HTR-8/SVneo (cell line): ENCODE measurements around the gene CD72.

ENCODE experiments used
- DNase-seq: peaks from one replicate; pipeline ENCODE4 v3.0.0; 2011; ENCODE audit warnings: low spot score, mixed read lengths; ENCODE audit not compliant: insufficient read length
- FAIRE-seq: peaks from 2 replicates; lab custom pipeline; 2011; peaks lifted over from hg19 to GRCh38; lab: Jason Lieb, UNC

Gene CD72, protein sequence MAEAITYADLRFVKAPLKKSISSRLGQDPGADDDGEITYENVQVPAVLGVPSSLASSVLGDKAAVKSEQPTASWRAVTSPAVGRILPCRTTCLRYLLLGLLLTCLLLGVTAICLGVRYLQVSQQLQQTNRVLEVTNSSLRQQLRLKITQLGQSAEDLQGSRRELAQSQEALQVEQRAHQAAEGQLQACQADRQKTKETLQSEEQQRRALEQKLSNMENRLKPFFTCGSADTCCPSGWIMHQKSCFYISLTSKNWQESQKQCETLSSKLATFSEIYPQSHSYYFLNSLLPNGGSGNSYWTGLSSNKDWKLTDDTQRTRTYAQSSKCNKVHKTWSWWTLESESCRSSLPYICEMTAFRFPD

DNA sequence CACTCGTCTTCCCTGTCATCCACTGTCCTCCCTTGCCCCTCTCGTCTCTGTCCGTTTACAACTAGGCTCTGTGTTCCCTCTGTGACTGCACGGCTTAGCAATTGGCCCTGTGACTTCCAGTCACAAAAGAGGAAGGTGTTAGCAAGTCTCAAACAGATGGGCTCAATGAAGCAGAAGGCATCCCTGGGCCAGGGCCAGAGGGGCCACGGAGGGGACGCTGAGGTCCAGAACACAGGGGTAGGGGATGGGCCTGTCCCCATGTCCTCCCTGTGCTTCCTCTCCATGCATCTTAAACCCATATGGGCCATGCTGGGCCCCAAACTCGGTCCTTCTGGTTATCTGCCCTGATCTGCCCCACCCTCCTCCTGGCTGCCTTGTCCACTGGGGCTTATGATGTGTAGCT lies at the start of gene CD72:
CD72 (minus strand) TSS at position 89 of the 403 bp plus-strand sequence. CDS start 110 bp downstream, outside the sequence.
- FAIRE-seq (no peak), DNase-seq (no peak)

DNA sequence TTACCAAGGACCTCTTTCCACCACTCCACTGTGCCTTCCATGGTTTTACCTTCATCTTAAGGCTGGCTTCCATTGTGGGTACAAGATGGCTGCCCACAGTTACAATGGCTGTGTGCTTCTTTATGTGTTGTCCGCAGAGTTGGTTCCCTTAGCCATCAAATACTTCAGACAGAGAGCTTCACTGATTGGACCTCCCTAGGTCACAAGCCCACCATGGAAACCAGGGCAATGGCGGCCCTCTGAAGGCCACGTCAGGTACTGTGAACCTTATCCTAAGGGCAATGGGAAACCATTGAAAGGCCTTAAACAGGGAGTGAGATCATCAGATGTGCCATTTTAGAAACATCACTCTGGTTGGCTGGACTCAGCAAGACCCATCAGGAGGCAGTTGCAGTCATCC lies 49.7 kb upstream of the CD72 start:
- DNase-seq, result no peak
- no peak for FAIRE-seq

DNA sequence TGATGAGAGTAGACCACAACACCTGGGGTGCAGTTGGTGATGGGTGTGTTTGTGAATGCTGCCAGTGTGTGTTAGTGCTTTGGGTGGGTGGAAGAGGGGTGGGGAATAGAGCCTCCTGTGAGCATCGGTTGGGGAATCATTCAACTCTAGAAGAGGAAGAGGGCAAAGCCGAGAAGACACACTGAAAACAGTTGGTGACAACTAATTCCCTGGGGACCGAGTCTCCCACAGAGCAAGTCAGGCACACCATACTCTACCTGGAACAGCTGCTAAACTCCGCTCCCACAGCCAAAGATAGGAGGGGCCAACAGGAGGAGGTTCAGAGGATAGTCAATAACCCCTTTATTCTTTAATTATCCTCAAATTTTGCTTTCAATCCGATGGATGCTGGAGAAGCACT lies 48.3 kb upstream of the CD72 start:
- DNase-seq (no peak), FAIRE-seq (no peak)

DNA sequence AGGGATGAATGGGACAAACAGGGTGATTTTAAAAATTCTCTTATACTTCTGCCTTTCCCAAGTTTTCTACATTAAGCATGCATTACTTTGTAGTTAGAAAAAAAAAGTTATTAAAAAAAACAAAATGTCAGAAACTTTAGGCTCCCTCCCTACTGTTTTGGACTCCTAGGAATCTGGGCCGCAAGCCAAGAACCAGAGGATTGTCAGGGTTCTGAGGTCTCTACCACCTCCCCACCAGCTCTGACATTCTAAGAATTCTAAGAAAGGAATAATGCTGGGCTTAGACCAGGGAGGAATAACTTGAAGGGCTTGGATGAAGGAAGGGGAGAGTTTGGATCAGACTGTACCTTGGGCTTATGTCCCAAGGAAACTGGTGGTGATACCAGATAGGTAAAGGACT lies 47.8 kb upstream of the CD72 start:
- FAIRE-seq (no peak), DNase-seq (no peak)

DNA sequence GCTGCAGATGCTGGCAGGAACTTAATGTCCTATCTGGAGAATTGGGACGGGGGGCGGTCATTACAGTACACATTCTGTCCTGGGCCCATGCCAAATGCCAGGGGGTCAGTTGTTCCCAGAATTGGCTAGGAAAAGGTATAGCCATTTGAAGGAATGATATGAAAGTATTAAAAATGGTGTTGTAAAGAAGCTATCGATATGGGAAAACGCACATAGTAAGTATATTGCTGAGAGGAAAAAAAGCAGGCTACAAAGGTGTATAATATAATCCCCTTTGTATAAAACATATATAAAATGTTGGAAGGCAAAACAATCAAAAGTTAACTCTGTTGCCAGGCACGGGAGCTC lies 47.2 kb upstream of the CD72 start:
- FAIRE-seq, result no peak
- no peak for DNase-seq

DNA sequence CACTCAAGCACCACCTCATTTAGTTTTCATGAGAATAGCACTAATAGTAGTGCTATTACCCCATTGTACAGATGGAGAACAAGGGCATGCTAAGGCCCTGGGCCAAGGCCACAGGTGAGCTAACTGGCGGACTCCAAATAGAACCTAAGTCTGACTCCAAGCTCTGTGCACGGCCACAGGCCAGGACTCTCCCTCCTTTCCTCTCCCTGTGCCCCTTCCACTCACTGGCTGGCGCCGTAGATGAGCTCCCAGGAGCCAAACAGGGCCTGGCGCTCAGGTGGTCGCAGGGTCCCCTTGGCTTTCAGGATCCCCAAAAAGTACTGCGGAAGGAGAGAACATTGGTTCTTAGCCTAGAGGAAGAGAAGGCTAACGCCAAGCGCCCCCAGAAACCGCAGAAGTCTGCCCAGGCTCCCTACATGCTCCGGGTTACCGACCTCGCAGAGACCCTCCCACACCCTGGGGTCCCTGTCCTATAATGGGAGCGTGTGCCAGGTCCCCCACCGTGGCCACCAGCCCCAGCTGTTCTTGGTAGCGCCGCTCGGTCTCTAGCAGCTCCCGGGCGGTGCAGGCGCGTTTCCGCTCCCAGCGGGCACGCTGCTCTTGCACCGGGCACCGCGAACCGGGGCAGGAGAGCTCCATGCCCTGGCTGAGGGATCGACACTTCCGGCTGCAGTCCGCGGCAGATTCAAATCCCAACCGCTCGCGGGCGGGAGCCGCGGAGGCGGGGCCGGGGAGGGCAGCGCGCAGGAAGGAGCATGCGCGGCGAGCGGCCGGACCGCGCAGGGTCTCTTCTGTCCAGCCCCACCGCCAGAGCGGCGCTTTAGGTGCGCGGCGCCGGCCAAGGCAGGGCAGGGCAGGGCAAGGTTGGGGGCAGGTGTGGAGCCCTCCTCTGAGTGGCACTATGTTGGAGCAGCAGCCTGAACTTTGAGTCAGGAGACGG lies 46.6 kb upstream of the CD72 start, which contains the start of gene ARHGEF39:
ARHGEF39 (minus strand) TSS at position 665 of the 940 bp plus-strand sequence; CDS start at position 639, 26 bp downstream.
- peak; percentile 73 for DNase-seq
- no peak for FAIRE-seq

DNA sequence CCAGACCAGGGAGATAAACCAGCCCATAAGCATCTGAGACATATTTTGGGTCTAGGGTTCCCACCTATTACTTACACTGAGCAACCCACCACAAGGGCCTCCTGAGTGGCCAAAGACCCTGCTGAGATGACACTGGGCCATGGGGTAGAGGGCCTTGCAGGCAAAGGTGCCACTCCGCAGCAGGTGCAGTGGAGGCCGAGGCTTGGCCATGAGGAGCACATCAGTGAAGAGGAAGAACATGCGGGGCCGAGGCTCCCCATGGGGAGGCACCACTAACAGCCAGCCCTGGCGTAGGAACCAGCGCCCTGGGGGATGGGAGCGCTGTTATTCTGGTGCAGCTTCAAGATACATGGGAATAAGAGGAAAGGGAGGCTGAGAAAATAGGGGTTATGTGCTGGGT lies 44.2 kb upstream of the CD72 start:
- no peak for DNase-seq

DNA sequence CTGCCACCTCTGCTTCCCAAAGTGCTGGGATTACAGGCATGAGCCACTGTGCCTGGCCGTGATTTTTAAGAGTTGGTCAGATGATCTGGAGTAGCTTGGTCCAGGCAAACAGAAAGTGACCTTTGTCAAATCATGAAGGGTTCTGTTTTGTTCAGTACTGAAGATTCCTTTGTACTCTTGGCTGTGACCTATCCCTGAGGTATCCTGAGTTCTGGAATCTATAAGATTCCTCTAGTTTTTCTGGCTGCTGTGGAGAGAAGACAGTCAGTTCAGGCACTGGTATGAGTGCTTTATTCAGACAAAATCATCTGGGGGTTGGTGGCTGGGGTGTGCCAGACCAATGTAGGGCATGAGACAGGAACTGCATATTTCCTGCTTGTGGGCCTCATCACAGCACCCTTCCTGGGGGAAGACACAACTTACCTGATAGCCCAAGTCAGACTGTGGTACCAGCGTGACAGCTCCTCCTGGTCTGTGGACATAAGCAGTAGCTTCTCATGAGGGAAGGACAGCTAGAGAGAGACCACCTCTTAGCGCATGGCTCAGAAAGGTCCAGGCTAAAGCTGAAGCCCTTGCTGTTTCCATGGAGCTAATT lies 43.6 kb upstream of the CD72 start:
- no peak for FAIRE-seq
- DNase-seq, result no peak

More for the DNA sequence above, 44.2 kb upstream of the CD72 start:
- no peak for FAIRE-seq

DNA sequence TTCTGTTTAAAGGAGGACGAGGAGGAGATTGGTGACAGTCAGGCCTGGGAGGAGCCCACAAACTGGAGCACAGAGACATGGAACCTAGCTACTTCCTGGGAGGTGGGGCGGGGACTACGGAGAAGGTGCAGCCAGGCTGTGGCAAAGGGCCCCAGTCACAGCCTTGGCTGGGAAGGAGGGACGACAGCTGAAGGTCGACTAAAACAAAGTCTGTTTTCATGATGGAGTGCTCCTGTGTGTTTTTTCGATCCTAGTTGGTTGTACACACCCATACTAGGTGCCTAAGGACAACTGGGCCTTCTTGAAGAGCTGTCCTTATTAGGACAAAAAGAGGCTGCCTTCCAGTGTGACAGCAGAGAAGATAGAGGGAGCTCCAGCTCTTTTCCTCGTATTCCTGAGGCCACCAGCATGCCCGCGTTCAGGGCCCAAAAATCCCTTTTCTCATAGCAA lies 42.8 kb upstream of the CD72 start:
- no peak for FAIRE-seq
- no peak for DNase-seq

DNA sequence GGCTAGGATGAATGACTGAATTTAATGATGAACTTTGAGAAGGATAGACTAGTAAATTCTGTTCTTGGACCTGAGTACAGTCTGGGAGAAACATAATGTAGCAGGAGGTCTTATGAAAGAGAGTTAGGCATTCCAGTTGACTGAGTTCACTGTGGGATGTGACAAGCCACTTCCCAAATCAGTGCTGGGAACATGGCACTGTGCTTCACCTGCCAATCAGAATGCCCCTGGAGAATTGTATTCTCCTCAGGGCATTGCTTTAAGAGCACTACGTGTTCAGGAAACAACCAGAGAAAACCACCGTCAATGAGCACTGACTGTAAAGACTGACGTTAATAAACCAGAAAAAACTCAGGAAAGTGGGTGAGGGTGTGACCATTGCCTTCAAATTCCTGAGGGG lies 41.1 kb upstream of the CD72 start:
- no peak for FAIRE-seq

DNA sequence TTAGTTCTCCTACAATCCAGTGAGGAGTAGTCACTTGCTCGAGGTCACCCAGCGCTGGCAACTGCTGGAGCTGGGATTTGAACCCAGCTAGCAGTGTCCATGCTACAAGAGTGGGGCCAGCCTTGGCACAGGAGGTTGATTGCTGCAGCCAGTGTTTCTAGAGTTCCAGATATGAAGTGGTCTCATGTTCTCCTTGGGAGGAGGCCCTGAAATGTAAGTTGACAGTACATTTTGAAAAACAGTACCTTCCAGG lies 40.7 kb upstream of the CD72 start:
- no peak for DNase-seq
- no peak for FAIRE-seq

More for the DNA sequence above, 41.1 kb upstream of the CD72 start:
- no peak for DNase-seq

DNA sequence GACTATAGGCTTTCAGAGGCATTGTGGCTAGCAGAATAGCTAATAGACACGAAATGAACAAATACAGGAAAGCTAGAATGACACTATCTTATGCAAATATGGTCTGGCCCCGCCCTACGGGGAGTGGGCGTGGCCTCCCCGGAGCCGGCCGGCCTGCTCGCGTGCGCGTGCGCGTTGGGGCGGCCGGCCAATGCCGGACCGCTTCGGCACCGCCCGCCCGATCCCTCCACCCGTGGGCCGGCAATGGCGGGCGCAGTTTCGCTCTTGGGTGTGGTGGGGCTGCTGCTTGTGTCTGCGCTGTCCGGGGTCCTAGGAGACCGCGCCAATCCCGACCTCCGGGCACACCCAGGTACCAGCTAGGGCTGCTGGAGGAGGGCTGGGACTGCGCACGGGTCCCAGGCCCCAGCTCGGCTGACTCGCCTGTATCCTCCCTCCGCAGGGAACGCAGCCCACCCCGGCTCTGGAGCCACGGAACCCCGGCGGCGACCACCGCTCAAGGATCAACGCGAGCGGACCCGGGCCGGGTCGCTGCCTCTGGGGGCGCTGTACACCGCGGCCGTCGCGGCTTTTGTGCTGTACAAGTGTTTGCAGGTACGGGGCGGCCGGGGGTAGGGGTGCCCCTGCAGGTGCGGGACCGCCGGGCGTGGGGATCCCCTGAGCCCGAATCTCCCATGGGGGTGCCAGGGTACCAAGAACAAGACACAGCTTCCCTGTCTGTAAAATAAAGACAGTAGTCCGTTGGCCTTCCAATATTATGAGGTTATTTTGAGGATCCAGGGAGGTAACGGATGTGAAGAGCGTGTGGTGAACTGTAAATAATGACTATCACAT lies 40.1 kb upstream of the CD72 start, which contains the start of gene CCDC107:
CCDC107 (plus strand) TSS at position 156 of the 831 bp plus-strand sequence; CDS start at position 244, 88 bp downstream.
- DNase-seq, result peak; percentile 65

DNA sequence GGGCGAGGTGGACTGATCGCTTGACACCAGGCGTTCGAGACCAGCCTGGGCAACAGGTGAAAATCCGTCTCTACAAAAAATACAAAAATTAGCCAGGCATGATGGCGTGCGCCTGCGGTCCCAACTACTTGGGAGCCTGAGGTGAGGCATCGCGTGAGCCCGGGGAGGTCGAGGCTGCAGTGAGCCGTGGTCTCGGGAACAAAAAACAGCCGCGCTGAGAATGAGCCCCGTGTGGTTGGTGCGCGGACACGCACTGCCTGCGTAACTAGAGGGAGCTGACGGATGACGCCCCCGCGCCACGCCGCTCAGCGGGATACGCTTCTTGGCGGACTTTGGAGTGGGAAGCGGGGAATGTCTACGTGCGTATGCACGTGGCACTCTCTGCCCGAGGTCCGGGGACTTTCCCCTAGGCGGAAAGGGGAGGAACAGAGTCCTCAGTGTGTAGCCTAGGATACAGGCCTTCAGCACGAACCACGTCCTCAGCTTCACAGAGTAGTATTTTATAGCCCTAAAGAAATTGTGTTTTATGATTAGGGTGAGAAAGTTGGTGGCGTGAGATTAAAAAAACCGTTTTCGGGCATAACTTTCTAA lies 39.4 kb upstream of the CD72 start, which contains the start of gene RMRP:
RMRP (minus strand) TSS at position 474 of the 591 bp plus-strand sequence.
- DNase-seq, result peak; percentile 88
- FAIRE-seq, result no peak

More for the DNA sequence above, 40.1 kb upstream of the CD72 start, which contains the start of gene CCDC107:
- no peak for FAIRE-seq

DNA sequence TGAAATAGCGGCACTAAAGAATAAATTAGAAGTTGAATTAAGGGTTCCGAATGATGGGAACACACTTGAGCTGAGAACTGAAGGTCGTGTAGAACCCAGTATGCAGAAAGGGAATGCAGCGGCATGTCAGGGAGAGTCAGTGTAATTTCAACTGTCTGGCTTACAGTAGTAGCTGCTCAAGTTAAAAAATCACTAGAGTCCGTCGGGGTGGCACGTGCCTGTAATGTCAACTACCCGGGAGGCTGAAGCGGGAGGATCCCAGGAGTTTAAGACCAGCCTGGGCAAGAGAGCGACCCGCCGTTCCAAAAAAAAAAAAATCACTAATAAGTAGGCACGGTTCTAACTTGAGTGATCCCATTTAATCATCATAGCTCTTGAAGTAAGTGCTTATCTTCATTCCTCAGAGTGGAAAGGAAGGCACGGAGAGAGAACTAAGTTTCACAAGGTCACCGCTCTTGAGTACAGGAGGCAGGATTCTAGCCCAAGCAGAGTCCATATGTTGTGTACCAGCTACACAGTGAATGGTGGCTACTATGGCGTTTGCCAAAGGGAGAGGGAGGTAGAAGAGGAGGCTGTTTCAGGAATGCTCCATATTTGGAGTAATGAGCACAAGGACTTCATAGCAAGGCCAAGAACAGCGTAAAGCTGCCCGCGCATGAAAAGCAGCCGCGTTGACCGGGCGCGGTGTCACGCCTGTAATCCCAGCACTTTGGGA lies 38.8 kb upstream of the CD72 start:
- no peak for DNase-seq
- no peak for FAIRE-seq

DNA sequence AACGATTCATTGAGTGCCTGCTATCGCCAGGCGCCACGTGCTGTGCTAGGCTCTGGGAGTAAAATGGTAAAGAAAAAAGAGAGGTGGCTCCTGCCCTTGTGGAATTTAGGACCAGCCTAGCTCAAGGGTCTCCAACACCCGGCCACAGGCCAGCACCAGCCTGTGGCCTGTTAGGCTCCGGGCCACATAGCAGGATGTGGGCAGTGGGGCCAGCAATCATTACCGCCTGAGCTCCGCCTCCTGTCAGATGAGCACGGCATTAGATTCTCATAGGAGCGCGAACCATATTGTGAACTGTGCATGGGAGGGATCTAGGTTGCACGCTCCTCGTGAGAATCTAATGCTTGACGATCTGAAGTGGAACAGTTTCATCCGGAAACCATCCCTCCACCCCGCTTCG lies 38.1 kb upstream of the CD72 start:
- FAIRE-seq, result no peak
- DNase-seq, result no peak

DNA sequence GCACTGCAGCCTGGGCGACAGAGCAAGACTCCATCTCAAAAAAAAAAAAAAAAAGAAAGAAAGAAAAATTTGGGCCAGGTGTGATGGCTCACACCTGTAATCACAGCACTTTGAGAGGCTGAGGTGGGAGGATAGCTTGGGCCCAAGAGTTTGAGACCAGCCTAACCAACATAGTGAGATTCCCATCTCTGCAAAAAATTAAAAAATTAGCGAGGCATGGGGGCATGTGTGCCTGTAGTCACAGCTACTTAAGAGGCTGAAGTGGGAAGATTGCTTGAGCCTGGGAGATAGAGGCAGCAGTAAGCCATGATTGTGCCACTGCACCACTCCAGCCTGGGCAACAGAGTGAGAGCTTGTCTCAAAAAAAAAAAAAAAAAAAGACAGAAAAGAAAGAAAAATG lies 35.4 kb upstream of the CD72 start:
- DNase-seq (no peak), FAIRE-seq (no peak)

DNA sequence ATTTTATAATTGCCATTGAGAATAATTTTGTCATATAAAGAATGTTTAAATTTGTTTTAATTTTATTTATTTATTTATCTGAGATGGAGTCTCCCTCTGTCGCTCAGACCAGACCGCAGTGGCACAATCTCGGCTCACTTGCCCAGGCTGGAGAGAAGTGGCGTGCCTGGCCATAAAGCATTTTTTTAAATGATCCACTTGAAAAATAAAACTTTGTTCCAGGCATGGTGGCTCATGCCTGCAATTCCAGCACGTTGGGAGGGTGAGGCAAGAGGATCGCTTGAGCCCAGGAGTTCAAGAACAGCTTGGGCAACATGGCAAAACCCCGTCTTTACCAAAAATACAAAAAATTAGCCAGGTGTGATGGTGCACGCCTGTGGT lies 34.6 kb upstream of the CD72 start:
- DNase-seq, result no peak
- FAIRE-seq, result no peak

DNA sequence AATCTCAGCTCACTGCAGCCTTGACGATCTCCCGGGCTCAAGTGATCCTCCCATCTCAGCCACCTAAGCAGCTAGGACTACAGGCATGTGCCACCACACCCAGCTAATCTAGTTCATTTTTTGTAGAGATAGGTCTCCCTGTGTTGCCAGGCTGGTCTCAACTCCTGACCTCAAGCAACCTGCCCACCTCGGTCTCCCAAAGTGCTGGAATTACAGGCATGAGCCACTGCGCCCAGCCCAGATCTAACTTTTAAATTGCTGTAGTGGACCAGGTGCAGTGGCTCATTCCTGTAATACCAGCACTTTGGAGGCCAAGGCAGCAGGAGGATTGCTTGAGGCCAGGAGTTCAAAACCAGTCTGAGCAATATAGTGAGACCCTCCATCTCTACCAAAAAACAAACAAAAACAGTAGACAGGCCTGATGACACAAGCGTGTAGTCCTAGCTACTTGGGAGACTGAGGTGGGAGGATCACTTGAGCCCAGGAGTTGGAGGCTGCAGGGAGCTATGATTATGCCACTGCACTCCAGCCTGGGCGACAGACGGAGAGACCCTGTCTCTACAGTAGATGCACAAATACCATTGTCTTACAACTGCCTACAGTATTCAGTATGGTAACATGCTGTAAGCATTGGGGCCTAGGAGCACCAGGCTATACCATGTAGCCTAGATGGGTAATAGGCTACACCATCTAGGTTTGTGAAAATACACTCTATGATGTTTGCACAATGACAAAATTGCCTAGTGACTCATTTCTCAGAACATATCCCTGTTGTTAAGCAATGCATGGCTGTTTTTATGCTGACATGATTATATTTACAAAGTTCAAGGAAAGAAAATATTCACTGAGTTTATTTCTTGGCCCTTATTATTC lies 34.0 kb upstream of the CD72 start:
- DNase-seq (no peak), FAIRE-seq (no peak)
